ENCODE data around the gene TNFAIP8L2.
"Not testable (repeated sequence)": the region's sequence is repeated elsewhere in the genome, so short reads cannot be mapped to it uniquely, and the experiment has no call there.

TNFAIP8L2 gene

GRCh38 chr1:151189637-151190445, 33.4 kb downstream of the TNFAIP8L2 start, which contains the start of gene VPS72:
Gene VPS72 (minus strand): TSS chr1:151190197. CDS start chr1:151190121, 76 bp downstream.
- peak; percentile 96 for DNase-seq (ENCODE audit: low read depth, low spot score)

GRCh38 chr1:151192047-151192446, 35.6 kb downstream of the TNFAIP8L2 start:
- DNase-seq (ENCODE audit: low read depth, low spot score) = no peak

- DNase-seq (ENCODE audit: low read depth, low spot score) = no peak
These were observed 36.9 kb downstream of the TNFAIP8L2 start for GRCh38 chr1:151193304-151193703.

GRCh38 chr1:151193856-151194255, 37.4 kb downstream of the TNFAIP8L2 start:
- no peak for DNase-seq (ENCODE audit: low read depth, low spot score)

GRCh38 chr1:151194894-151195594, 38.6 kb downstream of the TNFAIP8L2 start:
- DNase-seq (ENCODE audit: low read depth, low spot score) = peak; percentile 90

GRCh38 chr1:151196292-151196800, 39.9 kb downstream of the TNFAIP8L2 start:
- peak; percentile 86 for DNase-seq (ENCODE audit: low read depth, low spot score)

- no peak for DNase-seq (ENCODE audit: low read depth, low spot score)
These were observed 41.4 kb downstream of the TNFAIP8L2 start for GRCh38 chr1:151197863-151198253.

GRCh38 chr1:151198254-151199127, 42.0 kb downstream of the TNFAIP8L2 start, which contains the start of gene PIP5K1A:
Gene PIP5K1A (plus strand): TSS chr1:151198552. CDS start chr1:151198997, 445 bp downstream.
- peak; percentile 99 for DNase-seq (ENCODE audit: low read depth, low spot score)

- DNase-seq (ENCODE audit: low read depth, low spot score) = peak; percentile 82
These were observed 43.6 kb downstream of the TNFAIP8L2 start for GRCh38 chr1:151199873-151200581.

- not testable (repeated sequence) for DNase-seq (ENCODE audit: low read depth, low spot score)
These were observed 49.0 kb downstream of the TNFAIP8L2 start for GRCh38 chr1:151205381-151205965.

All from astrocyte of the hippocampus (primary cell).